CD4-positive, alpha-beta T cell treated with Interleukin-12 subunit alpha and Interleukin-12 subunit beta, for 1 hour (primary cell): ENCODE data around the gene REEP1.
"Not testable (repeated sequence)": the region's sequence is repeated elsewhere in the genome, so short reads cannot be mapped to it uniquely, and the experiment has no call there.

Experiments used
- DNase-seq: peaks from one replicate; pipeline ENCODE4 v3.0.0-alpha.2; 2020

REEP1 gene

DNA sequence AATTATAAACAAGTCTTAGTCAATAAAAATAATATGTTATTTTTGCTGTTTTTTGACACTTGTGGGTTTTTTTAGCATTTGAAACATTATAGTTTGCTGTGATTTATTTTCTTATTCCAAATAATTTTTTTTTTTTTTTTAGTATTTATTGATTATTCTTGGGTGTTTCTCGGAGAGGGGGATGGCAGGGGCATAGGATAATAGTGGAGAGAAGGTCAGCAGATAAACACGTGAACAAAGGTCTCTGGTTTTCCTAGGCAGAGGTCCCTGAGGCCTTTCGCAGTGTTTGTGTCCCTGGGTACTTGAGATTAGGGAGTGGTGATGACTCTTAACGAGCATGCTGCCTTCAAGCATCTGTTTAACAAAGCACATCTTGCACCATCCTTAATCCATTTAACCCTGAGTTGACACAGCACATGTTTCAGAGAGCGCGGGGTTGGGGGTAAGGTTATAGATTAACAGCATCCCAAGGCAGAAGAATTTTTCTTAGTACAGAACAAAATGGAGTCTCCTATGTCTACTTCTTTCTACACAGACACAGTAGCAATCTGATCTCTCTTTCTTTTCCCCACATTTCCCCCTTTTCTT lies 8.5 kb upstream of the REEP1 start:
- DNase-seq, result not testable (repeated sequence)

- DNase-seq, result no peak
Measured at GRCh38 chr2:86344404-86344803, 7.0 kb upstream of the REEP1 start.

GRCh38 chr2:86342488-86342887 lies 5.1 kb upstream of the REEP1 start:
- DNase-seq, result no peak

DNA sequence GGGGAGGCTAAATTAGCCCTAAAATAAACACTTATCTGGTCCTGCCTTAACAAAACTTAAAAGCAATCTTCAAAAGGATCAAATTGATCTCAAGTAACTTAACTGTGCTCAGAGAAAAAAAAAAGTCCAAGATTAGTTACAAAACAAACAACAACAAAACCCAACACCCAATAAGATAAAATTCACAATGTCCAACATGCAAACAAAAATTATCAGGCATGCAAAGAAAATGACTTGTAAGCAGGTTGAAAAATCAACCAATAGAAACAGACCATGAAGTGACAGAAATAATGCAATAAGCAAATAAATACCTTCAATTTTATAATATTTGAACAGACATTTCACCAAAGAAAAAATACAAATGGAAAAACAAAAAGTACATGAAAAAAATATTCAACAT lies 4.0 kb upstream of the REEP1 start:
- DNase-seq, result no peak

DNA sequence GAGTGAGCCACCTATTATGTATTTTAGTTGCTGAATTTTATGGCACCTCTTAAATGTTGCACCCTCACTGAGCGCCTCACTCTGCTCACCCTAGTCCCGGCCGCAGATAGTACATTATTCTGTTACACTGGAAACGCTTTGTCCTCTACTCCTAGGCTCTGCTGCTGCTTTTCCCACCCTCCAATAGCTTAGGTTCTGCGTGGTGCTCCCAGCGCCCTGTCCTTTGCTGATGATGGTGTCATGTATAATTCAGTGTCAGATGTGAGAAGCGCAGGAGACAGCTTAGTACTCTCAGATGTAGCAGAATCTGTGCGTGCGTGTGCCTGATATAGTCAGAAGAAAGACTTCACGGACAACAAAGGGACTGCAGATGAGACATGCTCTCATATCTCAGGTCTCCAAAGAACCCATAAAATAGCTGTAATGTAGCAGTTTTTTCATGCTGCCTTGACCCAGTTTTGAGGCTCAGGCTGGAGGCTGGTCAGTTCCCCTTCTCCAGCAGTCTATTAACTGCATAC lies 1.4 kb upstream of the REEP1 start:
- no peak for DNase-seq

GRCh38 chr2:86336675-86337243 lies 667 bp downstream of the REEP1 start:
- no peak for DNase-seq

DNA sequence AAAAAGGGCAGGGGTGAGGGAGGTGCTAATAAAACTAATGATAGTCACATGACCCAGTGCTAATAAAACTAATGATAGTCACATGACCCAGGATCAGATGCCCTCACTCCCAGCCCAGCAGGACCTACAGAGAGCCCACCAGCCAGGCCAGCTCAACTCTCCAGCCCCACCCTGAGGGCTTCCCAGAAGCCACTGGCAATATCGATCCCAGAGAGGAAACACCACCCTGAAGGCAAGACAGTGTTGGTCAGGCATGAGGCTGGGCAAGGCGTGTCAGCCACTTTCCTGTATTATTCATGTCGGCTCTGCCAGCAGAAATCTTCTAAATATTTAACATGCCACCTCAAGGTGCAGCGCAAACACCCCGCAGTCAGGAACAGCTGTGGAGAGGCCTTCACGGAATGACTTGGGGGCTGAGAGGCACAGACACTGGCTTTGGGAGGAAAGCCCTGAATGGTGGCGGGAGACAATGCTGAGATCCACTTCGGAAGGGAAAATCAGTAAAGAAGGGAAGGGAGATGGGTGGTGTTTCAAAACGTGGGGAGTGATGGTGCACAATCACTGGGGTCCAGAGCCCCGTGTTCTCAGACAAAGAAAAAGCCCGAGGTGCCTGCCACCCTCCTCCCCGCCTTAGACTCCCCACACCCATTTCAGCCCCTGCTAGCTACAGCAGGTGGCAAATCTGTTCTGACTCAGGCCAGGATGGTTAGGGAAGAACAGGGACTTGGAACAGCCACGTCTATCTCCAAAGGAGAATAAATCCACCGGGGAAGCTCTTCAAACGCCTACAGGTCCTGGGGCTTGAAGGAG lies 1.4 kb downstream of the REEP1 start:
- no peak for DNase-seq

- no peak for DNase-seq
Measured at GRCh38 chr2:86333378-86333777, 4.0 kb downstream of the REEP1 start.

DNA sequence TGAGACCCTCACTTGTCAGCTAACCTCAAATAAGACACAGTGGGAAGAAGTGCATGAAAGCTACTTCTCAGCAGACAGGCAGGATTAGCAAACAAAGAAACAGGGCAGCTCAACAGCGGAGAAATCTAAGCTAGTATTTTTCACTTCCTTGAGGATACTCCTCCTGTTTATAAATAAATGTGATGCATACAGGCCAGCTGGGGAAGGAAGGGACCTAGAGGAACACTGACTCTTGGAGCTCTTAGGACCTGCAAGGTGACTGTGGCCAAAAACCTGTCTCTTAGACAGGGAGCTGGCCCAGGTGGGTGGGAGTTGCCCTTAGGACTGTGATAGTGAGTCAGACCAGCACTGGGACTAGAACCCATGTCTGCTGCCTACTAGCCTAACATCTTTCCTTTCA lies 4.8 kb downstream of the REEP1 start:
- no peak for DNase-seq

- no peak for DNase-seq
Measured at GRCh38 chr2:86331384-86331783, 6.0 kb downstream of the REEP1 start.

GRCh38 chr2:86330001-86330400 lies 7.4 kb downstream of the REEP1 start:
- DNase-seq, result no peak

- no peak for DNase-seq
Measured at GRCh38 chr2:86323273-86324021, 14.0 kb downstream of the REEP1 start.

GRCh38 chr2:86319700-86320580 lies 17.5 kb downstream of the REEP1 start:
- no peak for DNase-seq

GRCh38 chr2:86315084-86315483 lies 22.3 kb downstream of the REEP1 start:
- DNase-seq, result no peak

DNA sequence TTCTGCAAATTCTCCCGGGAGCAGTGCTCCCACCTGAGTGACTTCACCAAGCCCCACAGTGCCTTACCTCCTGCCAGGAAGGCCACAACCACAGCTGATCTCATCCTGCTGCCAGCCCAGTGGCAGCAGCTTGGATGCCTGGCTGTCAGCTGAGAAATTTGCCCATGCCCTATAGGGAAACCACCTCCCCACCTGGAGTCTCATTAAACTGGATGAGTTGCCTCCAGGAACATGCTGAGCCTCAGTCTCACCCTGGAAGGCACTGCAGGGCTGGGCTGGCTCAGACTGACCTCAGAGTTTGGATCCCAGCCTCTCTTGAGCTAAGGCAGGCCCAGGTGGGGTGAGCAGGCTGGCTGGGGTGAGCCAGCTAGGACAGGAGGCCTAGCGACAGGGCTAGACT lies 23.3 kb downstream of the REEP1 start:
- no peak for DNase-seq

DNA sequence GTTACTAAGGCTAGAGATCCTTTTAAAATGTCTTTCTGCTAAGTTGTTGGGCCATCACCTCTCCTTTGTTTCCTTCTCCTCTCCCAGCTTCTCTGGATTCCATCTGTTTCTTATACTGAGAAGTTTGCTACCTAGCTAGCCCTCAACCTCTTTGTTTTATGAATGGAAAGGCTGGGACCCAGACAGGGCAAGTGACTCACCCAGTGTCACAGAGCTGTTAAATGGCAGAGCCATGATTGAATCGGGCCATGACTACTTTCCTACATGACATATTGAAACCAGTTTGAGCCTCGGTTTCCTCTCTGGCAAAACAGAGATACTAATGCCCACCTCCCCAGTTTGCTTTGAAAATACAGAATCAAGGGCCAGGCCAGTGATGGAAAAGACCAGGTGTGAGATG lies 24.1 kb downstream of the REEP1 start:
- DNase-seq, result no peak

GRCh38 chr2:86311879-86312278 lies 25.5 kb downstream of the REEP1 start:
- no peak for DNase-seq

GRCh38 chr2:86309966-86310365 lies 27.5 kb downstream of the REEP1 start:
- no peak for DNase-seq

GRCh38 chr2:86308984-86309695 lies 28.3 kb downstream of the REEP1 start:
- DNase-seq, result no peak

DNA sequence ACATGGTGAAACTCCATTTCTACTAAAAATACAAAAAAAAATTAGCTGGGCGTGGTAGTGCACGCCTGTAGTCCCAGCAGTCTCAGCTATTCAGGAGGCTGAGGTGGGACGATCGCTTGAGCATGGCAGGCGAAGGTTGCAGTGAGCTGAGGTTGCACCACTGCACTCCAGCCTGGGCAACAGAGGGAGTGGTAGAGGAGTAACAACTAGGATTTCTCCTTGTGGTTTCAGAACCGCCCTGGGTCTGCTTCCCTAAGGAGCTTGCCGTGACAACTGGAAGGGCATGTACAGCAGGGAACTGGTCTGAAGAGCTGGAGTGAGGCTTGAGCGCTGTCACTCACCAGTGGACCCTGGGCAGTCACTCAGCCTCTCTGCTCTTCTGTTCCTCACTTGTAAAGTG lies 29.1 kb downstream of the REEP1 start:
- DNase-seq, result no peak

DNA sequence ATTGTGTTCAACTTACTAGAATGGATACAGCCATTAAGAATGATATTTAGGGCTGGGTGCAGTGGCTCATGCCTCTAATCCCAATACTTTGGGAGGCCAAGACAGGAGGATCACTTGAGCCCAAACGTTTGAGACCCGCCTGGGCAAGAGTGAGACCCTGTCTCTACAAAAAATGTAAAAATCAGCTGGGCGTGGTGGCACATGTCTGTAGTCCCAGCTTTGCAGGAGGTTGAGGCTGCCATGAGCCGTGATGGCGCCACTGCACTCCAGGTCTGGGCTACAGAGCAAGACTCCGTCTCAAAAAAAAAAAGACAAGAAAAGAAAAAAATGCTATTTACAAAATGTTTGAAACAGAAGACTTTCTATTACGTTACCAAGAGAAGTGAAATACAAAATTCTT lies 30.0 kb downstream of the REEP1 start:
- DNase-seq, result no peak

- no peak for DNase-seq
Measured at GRCh38 chr2:86305915-86306254, 31.5 kb downstream of the REEP1 start.
